Measurements from ENCODE around the gene PRICKLE4.
"Not testable (repeated sequence)": the region's sequence is repeated elsewhere in the genome, so short reads cannot be mapped to it uniquely, and the experiment has no call there.

The PRICKLE4 gene

GRCh38 chr6:41805830-41806774 lies 25.5 kb downstream of the PRICKLE4 start:
- H3K27me3 ChIP-seq (ENCODE audit: insufficient read depth, low read length), result no peaks in the 10 kb centered on the region
- no peaks in the 10 kb centered on the region for H3K9me3 ChIP-seq (ENCODE audit: low read length)
- H3K4me3 ChIP-seq (ENCODE audit: low read length), result no peak overlapping the region
- no peak overlapping the region for H2AFZ ChIP-seq (ENCODE audit: low read depth, low read length)
- peaks cover 31% of the 10 kb centered on the region for H3K36me3 ChIP-seq (ENCODE audit: insufficient read depth, low read length)
- no peaks in the 10 kb centered on the region for H3K4me1 ChIP-seq (ENCODE audit: insufficient read depth, low read length)

- H3K4me1 ChIP-seq (ENCODE audit: insufficient read depth, low read length), result no peaks in the 10 kb centered on the region
- peaks cover 9% of the 10 kb centered on the region for H3K36me3 ChIP-seq (ENCODE audit: insufficient read depth, low read length)
- H3K9me3 ChIP-seq (ENCODE audit: low read length), result no peaks in the 10 kb centered on the region
- H3K4me3 ChIP-seq (ENCODE audit: low read length), result no peak overlapping the region
- no peaks in the 10 kb centered on the region for H3K27me3 ChIP-seq (ENCODE audit: insufficient read depth, low read length)
- H2AFZ ChIP-seq (ENCODE audit: low read depth, low read length), result no peak overlapping the region
Measured at GRCh38 chr6:41811095-41811494, 30.5 kb downstream of the PRICKLE4 start.

- not testable (repeated sequence) for H2AFZ ChIP-seq (ENCODE audit: low read depth, low read length); H3K4me1 ChIP-seq (ENCODE audit: insufficient read depth, low read length); H3K27me3 ChIP-seq (ENCODE audit: insufficient read depth, low read length); H3K4me3 ChIP-seq (ENCODE audit: low read length); H3K9me3 ChIP-seq (ENCODE audit: low read length); H3K36me3 ChIP-seq (ENCODE audit: insufficient read depth, low read length)
Measured at GRCh38 chr6:41811946-41812345, 31.4 kb downstream of the PRICKLE4 start.

GRCh38 chr6:41813469-41813868 lies 32.9 kb downstream of the PRICKLE4 start:
- Histone ChIP-seq H3K9me3 (ENCODE audit: low read length) (no peaks in the 10 kb centered on the region), H3K4me1 (ENCODE audit: insufficient read depth, low read length) (no peaks in the 10 kb centered on the region), H3K4me3 (ENCODE audit: low read length) (no peak overlapping the region), H3K27me3 (ENCODE audit: insufficient read depth, low read length) (no peaks in the 10 kb centered on the region), H2AFZ (ENCODE audit: low read depth, low read length) (no peak overlapping the region), H3K36me3 (ENCODE audit: insufficient read depth, low read length) (peaks cover 3% of the 10 kb centered on the region)

- Histone ChIP-seq H2AFZ (ENCODE audit: low read depth, low read length) (no peak overlapping the region), H3K4me3 (ENCODE audit: low read length) (no peak overlapping the region), H3K36me3 (ENCODE audit: insufficient read depth, low read length) (peaks cover 3% of the 10 kb centered on the region), H3K9me3 (ENCODE audit: low read length) (no peaks in the 10 kb centered on the region), H3K4me1 (ENCODE audit: insufficient read depth, low read length) (no peaks in the 10 kb centered on the region), H3K27me3 (ENCODE audit: insufficient read depth, low read length) (no peaks in the 10 kb centered on the region)
Measured at GRCh38 chr6:41813956-41814355, 33.4 kb downstream of the PRICKLE4 start.

GRCh38 chr6:41814629-41815028 lies 34.0 kb downstream of the PRICKLE4 start:
- no peaks in the 10 kb centered on the region for H3K4me1 ChIP-seq (ENCODE audit: insufficient read depth, low read length)
- no peaks in the 10 kb centered on the region for H3K9me3 ChIP-seq (ENCODE audit: low read length)
- H3K36me3 ChIP-seq (ENCODE audit: insufficient read depth, low read length), result peaks cover 3% of the 10 kb centered on the region
- no peaks in the 10 kb centered on the region for H3K27me3 ChIP-seq (ENCODE audit: insufficient read depth, low read length)
- H2AFZ ChIP-seq (ENCODE audit: low read depth, low read length), result no peak overlapping the region
- no peak overlapping the region for H3K4me3 ChIP-seq (ENCODE audit: low read length)

GRCh38 chr6:41815587-41815986 lies 35.0 kb downstream of the PRICKLE4 start:
- no peak overlapping the region for H3K4me3 ChIP-seq (ENCODE audit: low read length)
- H3K9me3 ChIP-seq (ENCODE audit: low read length), result no peaks in the 10 kb centered on the region
- H3K27me3 ChIP-seq (ENCODE audit: insufficient read depth, low read length), result no peaks in the 10 kb centered on the region
- peaks cover 3% of the 10 kb centered on the region for H3K36me3 ChIP-seq (ENCODE audit: insufficient read depth, low read length)
- no peak overlapping the region for H2AFZ ChIP-seq (ENCODE audit: low read depth, low read length)
- H3K4me1 ChIP-seq (ENCODE audit: insufficient read depth, low read length), result no peaks in the 10 kb centered on the region

- Histone ChIP-seq H3K4me1 (ENCODE audit: insufficient read depth, low read length) (no peaks in the 10 kb centered on the region), H2AFZ (ENCODE audit: low read depth, low read length) (no peak overlapping the region), H3K9me3 (ENCODE audit: low read length) (no peaks in the 10 kb centered on the region), H3K4me3 (ENCODE audit: low read length) (no peak overlapping the region), H3K36me3 (ENCODE audit: insufficient read depth, low read length) (peaks cover 6% of the 10 kb centered on the region), H3K27me3 (ENCODE audit: insufficient read depth, low read length) (no peaks in the 10 kb centered on the region)
Measured at GRCh38 chr6:41818271-41819054, 37.9 kb downstream of the PRICKLE4 start.

GRCh38 chr6:41821266-41821665 lies 40.7 kb downstream of the PRICKLE4 start:
- H3K4me1 ChIP-seq (ENCODE audit: insufficient read depth, low read length), result no peaks in the 10 kb centered on the region
- H3K4me3 ChIP-seq (ENCODE audit: low read length), result no peak overlapping the region
- no peak overlapping the region for H2AFZ ChIP-seq (ENCODE audit: low read depth, low read length)
- H3K9me3 ChIP-seq (ENCODE audit: low read length), result no peaks in the 10 kb centered on the region
- no peaks in the 10 kb centered on the region for H3K27me3 ChIP-seq (ENCODE audit: insufficient read depth, low read length)
- H3K36me3 ChIP-seq (ENCODE audit: insufficient read depth, low read length), result peaks cover 9% of the 10 kb centered on the region

GRCh38 chr6:41822021-41822420 lies 41.4 kb downstream of the PRICKLE4 start:
- Histone ChIP-seq H3K4me1 (ENCODE audit: insufficient read depth, low read length) (no peaks in the 10 kb centered on the region), H3K27me3 (ENCODE audit: insufficient read depth, low read length) (no peaks in the 10 kb centered on the region), H3K4me3 (ENCODE audit: low read length) (no peak overlapping the region), H3K36me3 (ENCODE audit: insufficient read depth, low read length) (peaks cover 9% of the 10 kb centered on the region), H2AFZ (ENCODE audit: low read depth, low read length) (no peak overlapping the region), H3K9me3 (ENCODE audit: low read length) (no peaks in the 10 kb centered on the region)

GRCh38 chr6:41823178-41823577 lies 42.6 kb downstream of the PRICKLE4 start:
- H3K36me3 ChIP-seq (ENCODE audit: insufficient read depth, low read length), result peaks cover 9% of the 10 kb centered on the region
- no peaks in the 10 kb centered on the region for H3K4me1 ChIP-seq (ENCODE audit: insufficient read depth, low read length)
- no peak overlapping the region for H2AFZ ChIP-seq (ENCODE audit: low read depth, low read length)
- no peaks in the 10 kb centered on the region for H3K9me3 ChIP-seq (ENCODE audit: low read length)
- H3K27me3 ChIP-seq (ENCODE audit: insufficient read depth, low read length), result no peaks in the 10 kb centered on the region
- no peak overlapping the region for H3K4me3 ChIP-seq (ENCODE audit: low read length)

- Histone ChIP-seq H3K9me3 (ENCODE audit: low read length) (no peaks in the 10 kb centered on the region), H2AFZ (ENCODE audit: low read depth, low read length) (no peak overlapping the region), H3K36me3 (ENCODE audit: insufficient read depth, low read length) (peaks cover 11% of the 10 kb centered on the region), H3K4me1 (ENCODE audit: insufficient read depth, low read length) (no peaks in the 10 kb centered on the region), H3K27me3 (ENCODE audit: insufficient read depth, low read length) (no peaks in the 10 kb centered on the region), H3K4me3 (ENCODE audit: low read length) (no peak overlapping the region)
Measured at GRCh38 chr6:41824571-41825569, 44.3 kb downstream of the PRICKLE4 start.
